Measurements from ENCODE around the gene EPB41. TPM values are rescaled to one million over a fixed set of nuclear protein-coding genes. Genes with fewer than 3 reads are reported as not detected.
"Not testable (repeated sequence)": the region's sequence is repeated elsewhere in the genome, so short reads cannot be mapped to it uniquely, and the experiment has no call there.

The EPB41 gene
- total RNA-seq, 5 donors from 2014 or later (not counting 1 experiment from before 2014, with no cell fraction given): 199 to 257 (median 241) TPM

- Mint-ChIP-seq H3K27ac (peak overlapping the region; percentile 44 to 55), H3K27me3 (no peaks in the 10 kb centered on the region), H3K4me3 (no peak overlapping the region), H3K9me3 (no peaks in the 10 kb centered on the region), H3K36me3 (peaks cover 25% of the 10 kb centered on the region), H3K4me1 (peaks cover 7 to 14% (median 11%) of the 10 kb centered on the region in 3 donors)
- no peaks in the 10 kb centered on the region for H3K9me3 ChIP-seq
- ChIA-PET POLR2A (interaction anchor here in 1 of 2 donors (0.7 kb wide), 1 partner anchor 34 kb away, joined by 3 read pairs; no protein-coding TSS in a partner anchor), CTCF (interaction anchor here in 1 of 2 donors (1.0 kb wide), 1 partner anchor 120 kb away, joined by 3 read pairs; the partner anchor contains the start of gene SRSF4)
- no peak overlapping the region for H3K4me3 ChIP-seq (ENCODE audit: control insufficient read depth in 1 of 2, extremely low read depth in 1 of 2, low read length in 1 of 2)
- WGBS (ENCODE audit: insufficient coverage): 33% methylated on average over 2 of the region's 4 CpGs
- DNase-seq (no peak), ATAC-seq (replicated peaks in 1 of 4) (no peak)
- peaks cover 2% of the 10 kb centered on the region in 2 experiments for H3K4me1 ChIP-seq (ENCODE audit: control insufficient read depth in 1 of 2, extremely low read depth in 1 of 2, insufficient read depth in 2 of 2, low read length in 2 of 2)
- no peaks in the 10 kb centered on the region for H3K27me3 ChIP-seq (replicated peaks in 1 of 2; ENCODE audit: control insufficient read depth in 2 of 2, extremely low read depth in 1 of 2, insufficient read depth in 2 of 2, low read length in 1 of 2)
- no peak overlapping the region for H3K27ac ChIP-seq (ENCODE audit: low read length)
- H3K36me3 ChIP-seq (ENCODE audit: control insufficient read depth in 2 of 2, extremely low read depth in 1 of 2, insufficient read depth in 1 of 2, low read length in 1 of 2): peaks cover 9 to 60% of the 10 kb centered on the region in 2 donors
These were observed 148.0 kb downstream of the EPB41 start for GRCh38 chr1:29062157-29062942.

- H3K27me3 ChIP-seq (replicated peaks in 1 of 2; ENCODE audit: control insufficient read depth in 2 of 2, extremely low read depth in 1 of 2, insufficient read depth in 2 of 2, low read length in 1 of 2): no peaks in the 10 kb centered on the region
- ATAC-seq (replicated peaks in 1 of 4) (no peak), DNase-seq (no peak)
- CTCF ChIA-PET: interaction anchor here in 1 of 2 donors (1.3 kb wide), 1 partner anchor 29 kb away, joined by 3 read pairs; no protein-coding TSS in a partner anchor
- WGBS (ENCODE audit: insufficient coverage): no CpG with 5 or more reads among the region's 1 CpG
- no peaks in the 10 kb centered on the region for H3K9me3 Mint-ChIP-seq
- H3K9me3 ChIP-seq: no peaks in the 10 kb centered on the region
- H3K27me3 Mint-ChIP-seq: no peaks in the 10 kb centered on the region
- H3K4me1 ChIP-seq (ENCODE audit: control insufficient read depth in 1 of 2, extremely low read depth in 1 of 2, insufficient read depth in 2 of 2, low read length in 2 of 2): peaks cover 2% of the 10 kb centered on the region in 2 experiments
- H3K27ac ChIP-seq (ENCODE audit: low read length): no peak overlapping the region
- H3K36me3 Mint-ChIP-seq: peaks cover 39% of the 10 kb centered on the region
- H3K4me1 Mint-ChIP-seq: peaks cover 7 to 14% (median 11%) of the 10 kb centered on the region in 3 donors
- POLR2A ChIA-PET: no interaction called here
- no peak overlapping the region for H3K4me3 Mint-ChIP-seq
- no peak overlapping the region for H3K4me3 ChIP-seq (ENCODE audit: control insufficient read depth in 1 of 2, extremely low read depth in 1 of 2, low read length in 1 of 2)
- H3K27ac Mint-ChIP-seq: no peak overlapping the region
- H3K36me3 ChIP-seq (ENCODE audit: control insufficient read depth in 2 of 2, extremely low read depth in 1 of 2, insufficient read depth in 1 of 2, low read length in 1 of 2): peaks cover 9 to 62% of the 10 kb centered on the region in 2 donors
These were observed 149.7 kb downstream of the EPB41 start for GRCh38 chr1:29064064-29064463.

DNA sequence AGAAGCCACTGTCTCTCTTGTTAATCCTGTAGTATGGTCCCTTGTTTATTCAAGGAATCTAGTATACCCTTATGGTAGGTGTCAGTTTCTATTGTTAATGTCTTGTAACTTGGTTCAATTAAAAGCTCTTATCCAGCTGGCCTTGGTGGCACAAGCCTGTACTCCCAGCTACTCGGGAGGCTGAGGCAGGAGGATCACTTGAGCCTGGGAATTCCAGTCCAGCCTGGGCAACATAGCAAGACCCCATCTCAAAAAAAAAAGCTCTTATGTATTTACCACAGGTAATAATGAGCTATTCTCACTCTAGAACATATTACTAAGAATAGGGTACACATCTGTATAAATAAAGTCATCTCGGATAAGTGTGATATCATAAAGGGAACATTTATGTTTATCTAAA, 162.8 kb downstream of the EPB41 start:
- no CpG with 5 or more reads among the region's 2 CpGs for WGBS (ENCODE audit: insufficient coverage)
- no peaks in the 10 kb centered on the region for H3K4me1 ChIP-seq (ENCODE audit: control insufficient read depth in 1 of 2, extremely low read depth in 1 of 2, insufficient read depth in 2 of 2, low read length in 2 of 2)
- peaks cover 17 to 41% of the 10 kb centered on the region in 2 donors for H3K36me3 ChIP-seq (ENCODE audit: control insufficient read depth in 2 of 2, extremely low read depth in 1 of 2, insufficient read depth in 1 of 2, low read length in 1 of 2)
- no peak overlapping the region for H3K4me3 ChIP-seq (ENCODE audit: control insufficient read depth in 1 of 2, extremely low read depth in 1 of 2, low read length in 1 of 2)
- ChIA-PET POLR2A (interaction anchor here in 1 of 2 donors (0.5 kb wide), 1 partner anchor 254 kb away, joined by 6 read pairs; no protein-coding TSS in a partner anchor), CTCF (no interaction called here)
- H3K27me3 ChIP-seq (replicated peaks in 1 of 2; ENCODE audit: control insufficient read depth in 2 of 2, extremely low read depth in 1 of 2, insufficient read depth in 2 of 2, low read length in 1 of 2): no peaks in the 10 kb centered on the region
- H3K36me3 Mint-ChIP-seq: peaks cover 30% of the 10 kb centered on the region
- H3K9me3 ChIP-seq: no peaks in the 10 kb centered on the region
- no peaks in the 10 kb centered on the region for H3K4me1 Mint-ChIP-seq
- H3K9me3 Mint-ChIP-seq: no peaks in the 10 kb centered on the region
- no peak overlapping the region for H3K4me3 Mint-ChIP-seq
- DNase-seq (no peak), ATAC-seq (replicated peaks in 1 of 4) (no peak)
- no peaks in the 10 kb centered on the region for H3K27me3 Mint-ChIP-seq
- H3K27ac ChIP-seq (ENCODE audit: low read length): no peak overlapping the region
- no peak overlapping the region for H3K27ac Mint-ChIP-seq

DNA sequence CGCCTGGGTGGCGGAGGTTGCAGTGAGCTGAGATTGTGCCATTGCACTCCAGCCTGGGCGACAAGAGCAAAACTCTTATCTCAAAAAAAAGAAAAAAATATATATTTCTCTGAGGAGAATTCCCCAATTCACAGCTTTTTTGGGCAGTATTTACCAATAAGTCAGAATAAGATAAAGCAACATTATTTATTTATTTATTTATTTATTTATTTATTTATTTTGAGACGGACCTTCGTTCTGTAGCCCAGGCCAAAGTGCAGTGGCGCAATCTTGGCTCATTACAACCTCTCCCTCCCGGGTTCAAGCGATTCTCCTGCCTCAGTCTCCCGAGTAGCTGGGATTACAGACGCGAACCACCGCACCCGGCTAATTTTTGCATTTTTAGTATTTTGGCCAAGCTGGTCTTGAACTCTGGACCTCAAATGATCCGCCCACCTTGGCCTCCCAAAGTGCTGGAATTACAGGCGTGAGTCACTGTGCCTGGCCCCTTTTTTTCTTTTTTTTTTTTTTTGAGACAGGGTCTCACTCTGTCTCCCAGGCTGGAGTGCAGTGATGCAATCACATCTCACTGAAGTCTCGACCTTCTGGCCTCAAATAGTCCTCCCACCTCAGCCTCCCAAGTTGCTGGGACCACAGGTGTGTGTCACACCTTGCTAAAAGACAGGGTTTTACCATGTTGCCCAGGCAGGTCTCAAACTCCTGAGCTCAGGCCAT, 165.7 kb downstream of the EPB41 start:
- H3K27ac Mint-ChIP-seq; ATAC-seq (replicated peaks in 1 of 4); DNase-seq; H3K4me1 Mint-ChIP-seq; H3K27me3 ChIP-seq (replicated peaks in 1 of 2; ENCODE audit: control insufficient read depth in 2 of 2, extremely low read depth in 1 of 2, insufficient read depth in 2 of 2, low read length in 1 of 2); H3K4me1 ChIP-seq (ENCODE audit: control insufficient read depth in 1 of 2, extremely low read depth in 1 of 2, insufficient read depth in 2 of 2, low read length in 2 of 2); H3K4me3 ChIP-seq (ENCODE audit: control insufficient read depth in 1 of 2, extremely low read depth in 1 of 2, low read length in 1 of 2); H3K27ac ChIP-seq (ENCODE audit: low read length); H3K27me3 Mint-ChIP-seq; H3K9me3 ChIP-seq; H3K4me3 Mint-ChIP-seq; H3K9me3 Mint-ChIP-seq: not testable (repeated sequence)
- 86% methylated on average over 13 of the region's 16 CpGs for WGBS (ENCODE audit: insufficient coverage)
- H3K36me3 ChIP-seq (ENCODE audit: control insufficient read depth in 2 of 2, extremely low read depth in 1 of 2, insufficient read depth in 1 of 2, low read length in 1 of 2): peaks cover 17 to 36% of the 10 kb centered on the region in 2 donors
- H3K36me3 Mint-ChIP-seq: peaks cover 31% of the 10 kb centered on the region
- ChIA-PET CTCF (interaction anchor here in 1 of 2 donors (0.6 to 0.7 kb wide), 2 partner anchors 28 to 204 kb away, joined by 3 read pairs; no protein-coding TSS in a partner anchor), POLR2A (interaction anchor here in 1 of 2 donors (0.6 to 0.7 kb wide), 3 partner anchors 34 to 686 kb away, joined by 3 to 13 read pairs (median 7); no protein-coding TSS in a partner anchor)

DNA sequence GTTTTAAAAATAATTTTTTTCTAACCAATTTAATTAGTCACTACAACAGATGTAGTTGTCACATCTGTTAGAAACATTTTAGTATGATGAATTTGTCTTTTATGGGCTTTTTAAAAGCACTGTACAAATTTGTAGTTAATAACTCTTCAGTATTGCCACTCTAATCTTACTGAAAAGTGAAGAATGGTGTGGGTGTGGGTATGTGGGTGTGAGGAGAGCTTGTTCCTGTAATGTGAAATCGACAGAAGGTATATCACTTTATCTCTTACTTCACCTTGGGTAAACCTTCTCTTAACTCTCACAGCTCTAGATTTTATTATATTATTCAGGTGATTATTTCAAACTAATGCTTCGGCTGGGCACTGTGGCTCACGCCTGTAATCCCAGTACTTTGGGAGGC, 166.8 kb downstream of the EPB41 start:
- ATAC-seq (replicated peaks in 1 of 4) (no peak), DNase-seq (no peak)
- POLR2A ChIA-PET: no interaction called here
- no CpG with 5 or more reads among the region's 3 CpGs for WGBS (ENCODE audit: insufficient coverage)
- Histone ChIP-seq H3K9me3 (no peaks in the 10 kb centered on the region), H3K27ac (ENCODE audit: low read length) (no peak overlapping the region), H3K27me3 (replicated peaks in 1 of 2; ENCODE audit: control insufficient read depth in 2 of 2, extremely low read depth in 1 of 2, insufficient read depth in 2 of 2, low read length in 1 of 2) (no peaks in the 10 kb centered on the region), H3K4me3 (ENCODE audit: control insufficient read depth in 1 of 2, extremely low read depth in 1 of 2, low read length in 1 of 2) (no peak overlapping the region), H3K36me3 (ENCODE audit: control insufficient read depth in 2 of 2, extremely low read depth in 1 of 2, insufficient read depth in 1 of 2, low read length in 1 of 2) (peaks cover 17 to 27% of the 10 kb centered on the region in 2 donors), H3K4me1 (ENCODE audit: control insufficient read depth in 1 of 2, extremely low read depth in 1 of 2, insufficient read depth in 2 of 2, low read length in 2 of 2) (no peaks in the 10 kb centered on the region)
- Mint-ChIP-seq H3K4me1 (no peaks in the 10 kb centered on the region), H3K27me3 (no peaks in the 10 kb centered on the region), H3K4me3 (no peak overlapping the region), H3K9me3 (no peaks in the 10 kb centered on the region), H3K36me3 (peaks cover 25% of the 10 kb centered on the region), H3K27ac (no peak overlapping the region)
- CTCF ChIA-PET: interaction anchor here (0.5 to 0.6 kb wide), 3 partner anchors 27 to 56 kb away, joined by 3 to 7 read pairs (median 3); no protein-coding TSS in a partner anchor

DNA sequence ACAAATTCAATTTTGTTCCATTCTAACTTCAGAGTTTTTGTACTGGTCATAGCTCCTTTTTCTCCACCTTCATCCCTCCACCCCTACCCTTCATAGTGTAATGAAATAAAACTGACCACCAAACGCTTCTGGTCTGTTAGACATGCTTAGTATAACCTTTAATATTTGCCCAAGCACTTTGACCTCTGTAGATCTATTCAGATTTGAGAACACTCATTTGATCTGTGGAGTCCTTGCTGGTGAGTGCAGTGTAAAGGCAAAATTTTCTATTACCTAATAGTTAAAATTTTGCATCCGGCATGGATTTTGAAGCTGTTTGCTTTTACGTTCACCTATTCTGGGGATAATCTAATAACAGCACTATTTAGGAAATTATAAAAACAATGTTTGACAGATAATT, 168.2 kb downstream of the EPB41 start:
- no peak for ATAC-seq (replicated peaks in 1 of 4)
- H3K4me1 ChIP-seq (ENCODE audit: control insufficient read depth in 1 of 2, extremely low read depth in 1 of 2, insufficient read depth in 2 of 2, low read length in 2 of 2): no peaks in the 10 kb centered on the region
- no peak for DNase-seq
- CTCF ChIA-PET: no interaction called here
- H3K27ac ChIP-seq (ENCODE audit: low read length): no peak overlapping the region
- peaks cover 8 to 30% of the 10 kb centered on the region in 2 donors for H3K36me3 ChIP-seq (ENCODE audit: control insufficient read depth in 2 of 2, extremely low read depth in 1 of 2, insufficient read depth in 1 of 2, low read length in 1 of 2)
- WGBS (ENCODE audit: insufficient coverage): no CpG with 5 or more reads among the region's 3 CpGs
- Mint-ChIP-seq H3K36me3 (peaks cover 21% of the 10 kb centered on the region), H3K27me3 (no peaks in the 10 kb centered on the region), H3K27ac (no peak overlapping the region), H3K4me3 (no peak overlapping the region), H3K4me1 (no peaks in the 10 kb centered on the region), H3K9me3 (no peaks in the 10 kb centered on the region)
- POLR2A ChIA-PET: interaction anchor here in 1 of 2 donors (0.5 kb wide), 1 partner anchor 26 kb away, joined by 5 read pairs; no protein-coding TSS in a partner anchor
- H3K27me3 ChIP-seq (replicated peaks in 1 of 2; ENCODE audit: control insufficient read depth in 2 of 2, extremely low read depth in 1 of 2, insufficient read depth in 2 of 2, low read length in 1 of 2): no peaks in the 10 kb centered on the region
- no peaks in the 10 kb centered on the region for H3K9me3 ChIP-seq
- H3K4me3 ChIP-seq (ENCODE audit: control insufficient read depth in 1 of 2, extremely low read depth in 1 of 2, low read length in 1 of 2): no peak overlapping the region
